SU-DHL-6 (cell line): Measurements from ENCODE around the gene RGL3.

Source experiments
- H2AFZ ChIP-seq: fragments of 200-600 bp; sonication (generic); 2 replicates; pipeline ENCODE4 v1.6.1; 2014; ENCODE audit warnings: low read depth, mild to moderate bottlenecking, moderate library complexity, mixed read lengths, antibody characterized with exemption, low read length; ENCODE audit not compliant: severe bottlenecking
- H3F3A ChIP-seq: fragments of 200-600 bp; shearing (Covaris generic); 2 replicates; pipeline ENCODE4 v1.6.0; 2016; ENCODE audit warnings: antibody characterized with exemption, mild to moderate bottlenecking; ENCODE audit not compliant: insufficient read depth
- H3K27ac ChIP-seq: fragments of 200-600 bp; sonication (generic); 2 replicates; pipeline ENCODE4 v1.5.1; 2016; ENCODE audit warnings: low read depth, mild to moderate bottlenecking, low read length, moderate library complexity, mixed read lengths
- H3K27me3 ChIP-seq: fragments of 200-600 bp; sonication (generic), shearing (Covaris generic); 2 replicates; pipeline ENCODE4 v1.6.0; 2014; ENCODE audit warnings: mild to moderate bottlenecking, low read length
- H3K36me3 ChIP-seq: fragments of 200-600 bp; sonication (generic); 2 replicates; pipeline ENCODE4 v1.6.1; 2014; ENCODE audit warnings: mild to moderate bottlenecking, low read length, mixed read lengths
- H3K4me2 ChIP-seq: fragments of 300-600, 200-600 bp; shearing (Covaris generic), sonication (generic); 2 replicates; pipeline ENCODE4 v1.6.0; 2014; ENCODE audit warnings: low read length, low read depth, mild to moderate bottlenecking; ENCODE audit not compliant: poor library complexity, severe bottlenecking
- H3K4me3 ChIP-seq: fragments of 200-600 bp; sonication (generic); 2 replicates; pipeline ENCODE4 v1.5.1; 2014; ENCODE audit warnings: antibody characterized with exemption, low read length, mild to moderate bottlenecking, mixed read lengths; ENCODE audit not compliant: insufficient read depth, poor library complexity, severe bottlenecking
- H3K79me2 ChIP-seq: fragments of 200-600 bp; sonication (generic); 2 replicates; pipeline ENCODE4 v1.6.1; 2014; ENCODE audit warnings: mild to moderate bottlenecking, low read length, moderate library complexity; ENCODE audit not compliant: insufficient read depth
- H3K9ac ChIP-seq: fragments of 200-600 bp; sonication (generic); 2 replicates; pipeline ENCODE4 v1.7.0; 2014; ENCODE audit warnings: mild to moderate bottlenecking, low read length
- H3K9me2 ChIP-seq: fragments of 200-600 bp; sonication (generic); replicated peaks from 2 replicates; pipeline ENCODE4 v1.6.1; 2014; ENCODE audit warnings: low read length; ENCODE audit not compliant: insufficient read depth
- H3K9me3 ChIP-seq: fragments of 200-600 bp; sonication (generic); 2 replicates; pipeline ENCODE4 v1.6.1; 2014; ENCODE audit warnings: low read length, mixed read lengths; ENCODE audit not compliant: insufficient read depth
- H4K20me1 ChIP-seq: fragments of 200-600 bp; sonication (generic); 2 replicates; pipeline ENCODE4 v1.6.1; 2014; ENCODE audit warnings: low read depth, mild to moderate bottlenecking, antibody characterized with exemption, low read length, moderate library complexity, mixed read lengths
- CTCF ChIP-seq: fragments of 200-600 bp; sonication (generic); IDR thresholded peaks from one replicate; pipeline ENCODE4 v1.5.1; 2017; ENCODE audit warnings: antibody characterized with exemption, mild to moderate bottlenecking, low read length, moderate library complexity; ENCODE audit not compliant: insufficient read depth, poor library complexity, severe bottlenecking
- EZH2phosphoT487 ChIP-seq: fragments of 200-600 bp; sonication (generic), shearing (Covaris generic); conservative IDR thresholded peaks from 2 replicates; pipeline ENCODE4 v1.6.1; 2018; ENCODE audit warnings: mild to moderate bottlenecking, antibody characterized with exemption, low read length, moderate library complexity, mixed read lengths

The RGL3 gene

GRCh38 chr19:11387162-11388034 is 31.7 kb downstream of the RGL3 start:
- Histone ChIP-seq H2AFZ (no peak overlapping the region), H3K27me3 (no peaks in the 10 kb centered on the region), H4K20me1 (no peaks in the 10 kb centered on the region), H3K9me2 (no peaks in the 10 kb centered on the region), H3K9ac (no peak overlapping the region), H3F3A (no peaks in the 10 kb centered on the region), H3K36me3 (no peaks in the 10 kb centered on the region), H3K4me2 (no peak overlapping the region), H3K27ac (no peak overlapping the region), H3K4me3 (no peak overlapping the region), H3K9me3 (no peaks in the 10 kb centered on the region), H3K79me2 (no peaks in the 10 kb centered on the region)
- TF ChIP-seq EZH2phosphoT487 = no peak
- no peak for TF ChIP-seq CTCF

DNA sequence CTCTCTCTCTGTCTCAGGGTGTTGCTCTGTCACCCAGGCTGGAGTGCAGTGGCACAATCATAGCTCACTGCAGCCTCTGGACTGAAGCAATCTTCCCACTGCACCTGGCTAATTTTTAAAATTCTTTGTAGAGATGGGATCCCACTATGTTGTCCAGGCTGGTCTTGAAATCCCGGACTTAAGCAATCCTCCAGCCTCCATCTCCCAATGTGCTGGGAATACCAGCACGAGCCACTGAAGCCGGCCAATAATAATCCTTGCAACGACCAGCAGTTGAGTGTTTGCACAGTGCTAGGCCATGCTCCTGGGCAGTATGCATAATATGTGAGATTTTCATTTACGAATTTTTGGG is 34.4 kb downstream of the RGL3 start:
- TF ChIP-seq EZH2phosphoT487 (no peak), CTCF (no peak)
- Histone ChIP-seq H3K9me3 (no peaks in the 10 kb centered on the region), H4K20me1 (no peaks in the 10 kb centered on the region), H3K27ac (no peak overlapping the region), H3K4me2 (no peak overlapping the region), H3K9ac (no peak overlapping the region), H3K4me3 (no peak overlapping the region), H3K27me3 (no peaks in the 10 kb centered on the region), H3K36me3 (no peaks in the 10 kb centered on the region), H3K9me2 (no peaks in the 10 kb centered on the region), H3K79me2 (no peaks in the 10 kb centered on the region; the same call in 1 of the 2 replicates), H3F3A (peaks cover 7% of the 10 kb centered on the region; the same call in 1 of the 2 replicates), H2AFZ (no peak overlapping the region)

- Histone ChIP-seq H3K27ac (no peak overlapping the region), H3K4me3 (no peak overlapping the region), H3K4me2 (peak overlapping the region; percentile 41), H3K27me3 (no peaks in the 10 kb centered on the region), H3K36me3 (no peaks in the 10 kb centered on the region), H3F3A (peaks cover 12% of the 10 kb centered on the region; the same call in 1 of the 2 replicates), H3K9ac (no peak overlapping the region), H3K79me2 (no peaks in the 10 kb centered on the region; the same call in 1 of the 2 replicates), H2AFZ (no peak overlapping the region), H4K20me1 (no peaks in the 10 kb centered on the region), H3K9me3 (no peaks in the 10 kb centered on the region), H3K9me2 (no peaks in the 10 kb centered on the region)
- TF ChIP-seq CTCF (no peak), EZH2phosphoT487 (no peak)
These were observed 35.4 kb downstream of the RGL3 start for GRCh38 chr19:11383706-11384048.
